GM12865 (cell line): ENCODE results near the gene GPC6.
"Not testable (repeated sequence)": the region's sequence is repeated elsewhere in the genome, so short reads cannot be mapped to it uniquely, and the experiment has no call there.

Experiments used
- DNase-seq: peaks from one replicate; pipeline ENCODE4 v3.0.0; 2010; ENCODE audit warnings: low read depth
- H3K4me3 ChIP-seq: 2 replicates; pipeline ENCODE4 v1.5.1; 2011; ENCODE audit warnings: mild to moderate bottlenecking, low read depth, low read length, control low read depth
- TF ChIP-seq, protein P1 (sequence below): IDR thresholded peaks from 2 replicates; pipeline ENCODE4 v1.5.1; 2011; ENCODE audit warnings: low read length, control low read depth, low read depth, inconsistent platforms; ENCODE audit not compliant: insufficient read depth; ENCODE audit errors: missing control alignments

Gene GPC6

DNA sequence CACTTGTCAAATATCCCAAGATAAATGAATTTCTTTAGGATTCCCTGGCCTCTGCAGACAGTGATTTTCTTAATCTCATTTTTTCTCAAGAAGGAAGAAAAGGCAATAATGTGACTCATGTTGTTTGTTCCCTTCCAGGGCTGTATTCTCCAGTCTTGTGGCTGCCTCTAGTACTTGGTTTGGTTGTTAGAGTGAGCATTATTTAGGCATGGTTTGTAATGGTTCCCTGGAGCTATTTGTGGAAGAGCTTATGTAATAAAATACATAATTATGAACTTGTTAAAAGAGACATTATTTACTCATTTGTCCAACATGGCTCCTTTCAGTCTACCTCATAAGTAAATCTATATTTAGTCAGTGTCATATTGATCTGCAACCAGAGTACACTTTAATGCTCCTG, 982.5 kb downstream of the GPC6 start:
- no peak overlapping the region for H3K4me3 ChIP-seq
- no peak for DNase-seq
- TF ChIP-seq, protein P1, sequence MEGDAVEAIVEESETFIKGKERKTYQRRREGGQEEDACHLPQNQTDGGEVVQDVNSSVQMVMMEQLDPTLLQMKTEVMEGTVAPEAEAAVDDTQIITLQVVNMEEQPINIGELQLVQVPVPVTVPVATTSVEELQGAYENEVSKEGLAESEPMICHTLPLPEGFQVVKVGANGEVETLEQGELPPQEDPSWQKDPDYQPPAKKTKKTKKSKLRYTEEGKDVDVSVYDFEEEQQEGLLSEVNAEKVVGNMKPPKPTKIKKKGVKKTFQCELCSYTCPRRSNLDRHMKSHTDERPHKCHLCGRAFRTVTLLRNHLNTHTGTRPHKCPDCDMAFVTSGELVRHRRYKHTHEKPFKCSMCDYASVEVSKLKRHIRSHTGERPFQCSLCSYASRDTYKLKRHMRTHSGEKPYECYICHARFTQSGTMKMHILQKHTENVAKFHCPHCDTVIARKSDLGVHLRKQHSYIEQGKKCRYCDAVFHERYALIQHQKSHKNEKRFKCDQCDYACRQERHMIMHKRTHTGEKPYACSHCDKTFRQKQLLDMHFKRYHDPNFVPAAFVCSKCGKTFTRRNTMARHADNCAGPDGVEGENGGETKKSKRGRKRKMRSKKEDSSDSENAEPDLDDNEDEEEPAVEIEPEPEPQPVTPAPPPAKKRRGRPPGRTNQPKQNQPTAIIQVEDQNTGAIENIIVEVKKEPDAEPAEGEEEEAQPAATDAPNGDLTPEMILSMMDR = no peak

DNA sequence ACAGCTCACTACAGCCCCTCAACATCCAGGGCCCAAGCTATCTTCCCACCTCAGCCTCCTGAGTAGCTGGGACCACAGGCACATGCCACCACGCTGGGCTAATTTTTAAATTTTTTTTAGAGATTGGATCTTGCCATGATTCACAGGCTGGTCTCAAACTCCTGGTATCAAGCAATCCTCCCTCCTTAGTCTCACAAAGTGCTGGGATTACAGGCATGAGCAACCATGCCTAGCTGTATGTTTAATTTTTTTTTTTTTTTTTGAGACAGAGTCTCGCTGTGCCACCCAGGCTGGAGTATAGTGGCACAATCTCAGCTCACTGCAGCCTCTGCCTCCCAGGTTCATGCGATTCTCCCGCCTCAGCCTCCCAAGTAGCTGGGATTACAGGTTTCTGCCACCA, 983.3 kb downstream of the GPC6 start:
- not testable (repeated sequence) for DNase-seq, H3K4me3 ChIP-seq

GRCh38 chr13:94210816-94211215, 984.2 kb downstream of the GPC6 start:
- peak; percentile 38 for DNase-seq
- TF ChIP-seq, protein P1 = no peak
- H3K4me3 ChIP-seq = no peak overlapping the region

DNA sequence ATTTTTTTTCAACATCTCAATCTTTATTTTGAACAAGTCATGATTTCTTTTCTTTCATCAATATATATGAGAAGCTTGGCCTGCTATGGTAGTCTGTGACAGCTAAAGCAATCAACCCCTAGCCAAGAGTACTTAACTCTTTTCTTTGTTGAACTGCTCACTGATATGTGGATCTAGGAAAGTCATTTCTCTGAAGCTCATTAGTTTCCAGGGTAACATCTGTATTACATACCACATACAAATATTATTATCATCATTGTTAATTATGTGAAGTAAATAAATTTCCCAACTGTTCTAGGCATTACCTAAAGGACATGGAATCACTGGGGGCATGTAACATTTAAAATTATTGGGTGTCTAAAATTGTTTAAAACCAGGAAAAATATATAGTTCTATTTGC, 985.6 kb downstream of the GPC6 start:
- TF ChIP-seq, protein P1 = no peak
- no peak overlapping the region for H3K4me3 ChIP-seq
- no peak for DNase-seq

- TF ChIP-seq, protein P1 = no peak
- DNase-seq = no peak
- no peak overlapping the region for H3K4me3 ChIP-seq
Measured at GRCh38 chr13:94214121-94214520, 987.5 kb downstream of the GPC6 start.

DNA sequence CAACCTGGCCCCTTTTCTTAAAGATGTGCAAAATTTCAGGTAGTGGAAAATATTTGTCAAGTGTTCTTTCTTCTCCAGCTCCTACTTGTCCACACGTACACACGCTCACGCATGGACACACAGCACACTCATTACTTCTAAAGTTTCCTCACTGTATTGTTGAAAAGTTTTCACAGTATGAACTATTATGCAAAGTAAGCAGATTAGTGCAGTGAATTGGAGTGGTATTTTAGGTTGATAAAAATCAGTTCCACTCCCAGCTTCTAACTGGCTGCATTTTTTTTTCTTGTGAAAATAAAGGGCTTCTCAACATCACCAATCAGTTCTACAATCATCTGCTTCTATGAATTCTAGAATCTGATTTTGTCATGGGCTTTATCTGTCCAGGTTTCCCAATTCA, 988.4 kb downstream of the GPC6 start:
- TF ChIP-seq, protein P1 = no peak
- no peak for DNase-seq
- H3K4me3 ChIP-seq = no peak overlapping the region

DNA sequence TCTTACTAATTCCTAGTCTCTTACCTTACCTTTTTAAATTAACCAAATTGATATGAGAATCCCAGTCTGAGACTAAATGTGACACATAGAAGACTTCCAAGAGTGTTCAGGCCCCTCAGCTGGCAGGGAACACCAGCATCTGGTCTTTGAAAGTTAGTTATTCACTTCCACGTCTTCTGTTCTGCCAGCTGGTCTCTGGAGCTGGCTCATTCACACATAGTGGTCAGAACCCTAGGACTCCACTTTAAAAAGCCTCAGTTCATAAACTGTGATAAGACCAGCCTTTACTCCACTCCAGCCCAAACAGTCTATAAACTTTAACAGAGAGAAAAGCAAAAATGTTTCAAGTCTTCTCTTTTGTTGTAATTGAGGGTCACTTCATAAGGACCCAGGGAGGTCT, 989.9 kb downstream of the GPC6 start:
- no peak for DNase-seq
- TF ChIP-seq, protein P1 = no peak
- H3K4me3 ChIP-seq = no peak overlapping the region
